A549 treated with CORT108297 at 1 μM for 4 hours (cell line): Measurements from ENCODE around the gene ERICH6. TPM values are rescaled to one million over a fixed set of nuclear protein-coding genes. Genes with fewer than 3 reads are reported as not detected.

ENCODE experiments used
- total RNA-seq: library from RNA; stranded (reverse); fragments of 200-300 nt; extraction: Qiagen RNA extraction; gene quantifications from 5 replicates; pipeline ENCODE4 v1.2.3, GENCODE V29; 2022

ERICH6 gene
- 0.18 TPM in 1 of 5 replicates, not detected in the others for total RNA-seq

DNA sequence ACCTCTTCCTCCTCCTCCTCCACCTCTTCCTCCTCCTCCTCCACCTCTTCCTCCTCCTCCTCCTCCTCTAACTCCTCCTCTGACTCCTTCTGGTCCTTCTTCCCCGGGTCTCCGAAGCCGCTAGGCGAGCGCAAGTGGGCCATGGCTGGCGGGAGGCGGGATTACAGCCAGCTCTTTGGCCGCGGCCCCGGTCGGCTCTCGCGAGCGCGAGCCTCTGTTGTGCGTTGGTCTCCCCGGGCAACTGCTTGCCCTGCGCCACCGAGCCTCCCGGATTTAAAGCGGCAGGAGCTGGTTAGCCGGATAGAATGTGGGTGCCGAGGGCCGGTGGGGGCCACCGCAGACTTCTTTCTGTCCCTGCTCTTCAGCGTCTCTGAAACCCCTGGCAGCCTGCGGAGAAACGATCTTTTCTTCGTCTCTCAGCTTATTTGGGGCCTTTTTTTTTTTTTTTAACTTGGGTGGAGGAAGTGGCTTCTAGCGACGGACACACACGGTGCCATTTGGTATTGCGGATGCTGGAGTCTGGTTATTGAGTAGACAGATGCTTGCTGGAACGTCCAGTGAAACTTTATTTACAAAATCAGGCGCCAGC, at the start of gene ERICH6:
TSS of gene ERICH6 (minus strand) at position 165 of the 589 bp plus-strand sequence. CDS start at position 143, 22 bp downstream.

Other genes with a start within 250 kb of the ERICH6 start
- gene SERP1, start 157.4 kb downstream of the ERICH6 start, total RNA-seq, result 54.8 to 111 TPM (median 105 TPM) in 5 replicates
- gene EIF2A, start 157.1 kb downstream of the ERICH6 start, total RNA-seq, result 62.1 to 101 TPM (median 70.4 TPM) in 5 replicates
- gene SELENOT, start 100.6 kb downstream of the ERICH6 start, total RNA-seq, result 98.6 to 106 TPM (median 105 TPM) in 5 replicates
- 14.4 to 19.8 TPM (median 18.0 TPM) in 5 replicates for gene SIAH2, start 59.2 kb upstream of the ERICH6 start, total RNA-seq
- not detected in 5 replicates for gene MINDY4B, start 201.5 kb upstream of the ERICH6 start, total RNA-seq